Neural cell (in vitro differentiated cells): Measurements from ENCODE around the gene GRIN2C. TPM values are rescaled to one million over a fixed set of nuclear protein-coding genes. Genes with fewer than 3 reads are reported as not detected.

ENCODE experiments used
- H2AFZ ChIP-seq: fragments of 200-600, 300-800 bp; sonication (generic), shearing (Covaris generic); 2 replicates; pipeline ENCODE4 v1.6.0; 2014; ENCODE audit warnings: low read depth, mild to moderate bottlenecking, antibody characterized with exemption, low read length, moderate library complexity
- H3F3A ChIP-seq: fragments of 200-600 bp; shearing (Covaris generic); 2 replicates; pipeline ENCODE4 v1.6.1; 2016; ENCODE audit warnings: mild to moderate bottlenecking, moderate library complexity, mixed read lengths, antibody characterized with exemption, low read length; ENCODE audit not compliant: insufficient read depth, poor library complexity, severe bottlenecking
- H3K27ac ChIP-seq: fragments of 200-600, 300-800 bp; sonication (generic), shearing (Covaris generic); 2 replicates; pipeline ENCODE4 v1.5.1; 2014; ENCODE audit warnings: mild to moderate bottlenecking, low read length, moderate library complexity
- H3K27me3 ChIP-seq: fragments of 300-800, 200-600 bp; sonication (generic), shearing (Covaris generic); 2 replicates; pipeline ENCODE4 v1.6.0; 2014; ENCODE audit warnings: mild to moderate bottlenecking, low read depth, low read length, moderate library complexity; ENCODE audit not compliant: insufficient read depth
- H3K36me3 ChIP-seq: fragments of 300-800, 200-600 bp; sonication (generic), shearing (Covaris generic); 2 replicates; pipeline ENCODE4 v1.5.1; 2014; ENCODE audit warnings: mild to moderate bottlenecking, antibody characterized with exemption, low read length, moderate library complexity; ENCODE audit not compliant: insufficient read depth
- H3K4me2 ChIP-seq: fragments of 300-800, 200-600 bp; sonication (generic), shearing (Covaris generic); 2 replicates; pipeline ENCODE4 v1.6.0; 2014; ENCODE audit warnings: mild to moderate bottlenecking, low read length
- H3K4me3 ChIP-seq: fragments of 300-800, 200-600 bp; sonication (generic), shearing (Covaris generic); 2 replicates; pipeline ENCODE4 v1.5.1; 2014; ENCODE audit warnings: mild to moderate bottlenecking, low read length, moderate library complexity
- H3K79me2 ChIP-seq: fragments of 200-600 bp; shearing (Covaris generic); replicated peaks from 2 replicates; pipeline ENCODE4 v1.6.0; 2014; ENCODE audit warnings: mild to moderate bottlenecking, low read length, moderate library complexity; ENCODE audit not compliant: insufficient read depth
- H3K9ac ChIP-seq: fragments of 300-800, 200-600 bp; sonication (generic), shearing (Covaris generic); 2 replicates; pipeline ENCODE4 v1.6.1; 2016; ENCODE audit warnings: mild to moderate bottlenecking, low read length, mixed read lengths
- H3K9me2 ChIP-seq: fragments of 200-600 bp; shearing (Covaris generic); 2 replicates; pipeline ENCODE4 v1.6.1; 2016; ENCODE audit warnings: mild to moderate bottlenecking, low read length, mixed read lengths; ENCODE audit not compliant: insufficient read depth
- H3K9me3 ChIP-seq: fragments of 200-600, 300-800 bp; sonication (generic), shearing (Covaris generic); 2 replicates; pipeline ENCODE4 v1.6.1; 2016; ENCODE audit warnings: mild to moderate bottlenecking, mixed run types, low read length, moderate library complexity, mixed read lengths
- H4K20me1 ChIP-seq: fragments of 200-600 bp; shearing (Covaris generic); 2 replicates; pipeline ENCODE4 v1.6.1; 2016; ENCODE audit warnings: mild to moderate bottlenecking, mixed run types; ENCODE audit not compliant: insufficient read depth
- CTCF ChIP-seq: fragments of 450-650 bp; IDR thresholded peaks from 2 replicates; pipeline ENCODE4 v1.5.1; 2014; ENCODE audit warnings: antibody characterized with exemption, mild to moderate bottlenecking, moderate library complexity; ENCODE audit not compliant: poor library complexity, severe bottlenecking
- EP300 ChIP-seq: fragments of 450-650 bp; conservative IDR thresholded peaks from 2 replicates; pipeline ENCODE4 v1.6.1; 2014; ENCODE audit warnings: antibody characterized with exemption, mild to moderate bottlenecking, moderate library complexity; ENCODE audit not compliant: poor library complexity, severe bottlenecking
- EZH2 ChIP-seq: fragments of 200-600, 300-800 bp; shearing (Covaris generic), sonication (generic); IDR thresholded peaks from 2 replicates; pipeline ENCODE4 v1.6.1; 2014; ENCODE audit warnings: antibody characterized with exemption, low read length, borderline replicate concordance, mild to moderate bottlenecking; ENCODE audit not compliant: insufficient read depth, poor library complexity, severe bottlenecking
- MXI1 ChIP-seq: fragments of 450-650 bp; conservative IDR thresholded peaks from 2 replicates; pipeline ENCODE4 v1.6.1; 2014; ENCODE audit warnings: antibody characterized with exemption, mild to moderate bottlenecking; ENCODE audit not compliant: poor library complexity, severe bottlenecking
- POLR2AphosphoS5 ChIP-seq: IDR thresholded peaks from 2 replicates; pipeline ENCODE4 v1.6.1; 2012
- RAD21 ChIP-seq: fragments of 450-650 bp; conservative IDR thresholded peaks from 2 replicates; pipeline ENCODE4 v1.6.1; 2014; ENCODE audit warnings: antibody characterized with exemption, mild to moderate bottlenecking, moderate library complexity
- SMC3 ChIP-seq: fragments of 450-650 bp; conservative IDR thresholded peaks from 2 replicates; pipeline ENCODE4 v1.6.1; 2014; ENCODE audit warnings: antibody characterized with exemption, mild to moderate bottlenecking, moderate library complexity; ENCODE audit not compliant: poor library complexity
- TAF1 ChIP-seq: IDR thresholded peaks from 2 replicates; pipeline ENCODE4 v1.6.1; 2012; ENCODE audit warnings: low read depth
- polyA plus RNA-seq: library from polyadenylated mRNA; depleted of rRNA; stranded (reverse); fragments of >200 nt; gene quantifications from 2 replicates; pipeline ENCODE4 v1.2.3, GENCODE V29; 2014
- TF ChIP-seq, protein P1 (sequence below): IDR thresholded peaks from 2 replicates; pipeline ENCODE4 v1.6.1; 2012; ENCODE audit warnings: borderline replicate concordance

GRIN2C gene
- polyA plus RNA-seq, 1 donor from 2014 or later = 0.04 TPM

- no peak overlapping the region for H3K4me3 ChIP-seq
Measured at GRCh38 chr17:74812109-74813009, 47.3 kb downstream of the GRIN2C start.

DNA sequence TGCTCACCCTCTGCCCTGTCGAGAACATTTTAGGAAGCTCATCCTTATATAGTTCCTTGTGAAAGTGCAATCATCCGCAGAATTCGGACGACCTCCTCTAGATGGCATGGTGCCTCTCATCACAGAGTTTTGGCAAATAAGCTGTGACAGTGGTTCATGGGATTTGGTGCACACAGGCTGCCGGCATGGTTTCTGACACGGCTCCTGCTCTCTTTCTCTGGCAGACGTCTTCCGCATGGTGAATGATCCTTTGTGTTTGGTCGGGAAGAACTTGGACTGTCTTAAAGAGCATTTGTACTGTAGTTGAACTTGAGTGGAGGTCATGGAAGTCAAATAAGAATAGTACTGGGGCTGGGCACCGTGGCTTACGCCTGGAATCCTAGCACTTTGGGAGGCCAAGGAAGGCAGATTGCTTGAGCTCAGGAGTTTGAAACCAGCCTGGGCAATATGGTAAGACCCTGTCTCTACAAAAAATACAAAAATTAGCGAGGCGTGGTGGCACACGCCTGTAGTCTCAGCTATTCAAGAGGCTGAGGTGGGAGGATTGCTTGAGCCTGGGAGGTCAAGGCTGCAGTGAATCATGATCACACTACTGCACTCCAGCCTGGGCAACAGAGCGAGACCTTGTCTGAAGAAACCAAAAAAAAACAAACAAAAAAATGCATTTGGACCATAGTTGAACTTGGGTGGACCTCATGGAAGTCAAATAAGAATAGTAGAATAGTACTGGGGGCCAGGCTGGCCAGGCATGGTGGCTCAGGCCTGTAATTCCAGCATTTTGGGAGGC lies 48.8 kb downstream of the GRIN2C start:
- H3K9me3 ChIP-seq = no peaks in the 10 kb centered on the region
- no peak overlapping the region for H3K4me2 ChIP-seq
- H2AFZ ChIP-seq = no peak overlapping the region
- no peak overlapping the region for H3K27ac ChIP-seq
- no peaks in the 10 kb centered on the region for H4K20me1 ChIP-seq
- no peak overlapping the region for H3K9ac ChIP-seq
- no peaks in the 10 kb centered on the region for H3K9me2 ChIP-seq
- H3K79me2 ChIP-seq = no peaks in the 10 kb centered on the region
- H3K27me3 ChIP-seq = no peaks in the 10 kb centered on the region
- H3K4me3 ChIP-seq = no peak overlapping the region
- H3F3A ChIP-seq = no peaks in the 10 kb centered on the region
- no peaks in the 10 kb centered on the region for H3K36me3 ChIP-seq
- no peak for TF ChIP-seq CTCF
- no peak for TF ChIP-seq RAD21
- no peak for TF ChIP-seq EP300
- TF ChIP-seq SMC3 = no peak
- no peak for TF ChIP-seq EZH2
- TF ChIP-seq TAF1 = no peak

More at GRCh38 chr17:74812109-74813009, 47.3 kb downstream of the GRIN2C start:
- H3K79me2 ChIP-seq = no peaks in the 10 kb centered on the region
- no peak overlapping the region for H3K9ac ChIP-seq
- H3K36me3 ChIP-seq = no peaks in the 10 kb centered on the region
- no peak overlapping the region for H3K27ac ChIP-seq
- H4K20me1 ChIP-seq = no peaks in the 10 kb centered on the region
- no peaks in the 10 kb centered on the region for H3K9me3 ChIP-seq
- no peak overlapping the region for H3K4me2 ChIP-seq
- no peaks in the 10 kb centered on the region for H3F3A ChIP-seq
- TF ChIP-seq MXI1 (no peak), EZH2 (no peak), SMC3 (no peak), EP300 (no peak), POLR2AphosphoS5 (no peak), RAD21 (no peak), CTCF (no peak), TAF1 (no peak)
- TF ChIP-seq, protein P1, sequence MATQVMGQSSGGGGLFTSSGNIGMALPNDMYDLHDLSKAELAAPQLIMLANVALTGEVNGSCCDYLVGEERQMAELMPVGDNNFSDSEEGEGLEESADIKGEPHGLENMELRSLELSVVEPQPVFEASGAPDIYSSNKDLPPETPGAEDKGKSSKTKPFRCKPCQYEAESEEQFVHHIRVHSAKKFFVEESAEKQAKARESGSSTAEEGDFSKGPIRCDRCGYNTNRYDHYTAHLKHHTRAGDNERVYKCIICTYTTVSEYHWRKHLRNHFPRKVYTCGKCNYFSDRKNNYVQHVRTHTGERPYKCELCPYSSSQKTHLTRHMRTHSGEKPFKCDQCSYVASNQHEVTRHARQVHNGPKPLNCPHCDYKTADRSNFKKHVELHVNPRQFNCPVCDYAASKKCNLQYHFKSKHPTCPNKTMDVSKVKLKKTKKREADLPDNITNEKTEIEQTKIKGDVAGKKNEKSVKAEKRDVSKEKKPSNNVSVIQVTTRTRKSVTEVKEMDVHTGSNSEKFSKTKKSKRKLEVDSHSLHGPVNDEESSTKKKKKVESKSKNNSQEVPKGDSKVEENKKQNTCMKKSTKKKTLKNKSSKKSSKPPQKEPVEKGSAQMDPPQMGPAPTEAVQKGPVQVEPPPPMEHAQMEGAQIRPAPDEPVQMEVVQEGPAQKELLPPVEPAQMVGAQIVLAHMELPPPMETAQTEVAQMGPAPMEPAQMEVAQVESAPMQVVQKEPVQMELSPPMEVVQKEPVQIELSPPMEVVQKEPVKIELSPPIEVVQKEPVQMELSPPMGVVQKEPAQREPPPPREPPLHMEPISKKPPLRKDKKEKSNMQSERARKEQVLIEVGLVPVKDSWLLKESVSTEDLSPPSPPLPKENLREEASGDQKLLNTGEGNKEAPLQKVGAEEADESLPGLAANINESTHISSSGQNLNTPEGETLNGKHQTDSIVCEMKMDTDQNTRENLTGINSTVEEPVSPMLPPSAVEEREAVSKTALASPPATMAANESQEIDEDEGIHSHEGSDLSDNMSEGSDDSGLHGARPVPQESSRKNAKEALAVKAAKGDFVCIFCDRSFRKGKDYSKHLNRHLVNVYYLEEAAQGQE = no peak
- H2AFZ ChIP-seq = no peak overlapping the region
- no peaks in the 10 kb centered on the region for H3K9me2 ChIP-seq
- H3K27me3 ChIP-seq = no peaks in the 10 kb centered on the region
